Mesodermal cell (in vitro differentiated cells): ENCODE results near the gene ZNF175.

Source experiments
- H3K27ac ChIP-seq: 2 replicates; pipeline ENCODE4 v1.7.0; 2013; ENCODE audit warnings: mild to moderate bottlenecking, low read depth, low read length, moderate library complexity; ENCODE audit not compliant: severe bottlenecking
- H3K36me3 ChIP-seq: 2 replicates; pipeline ENCODE4 v1.7.1; 2013; ENCODE audit warnings: mild to moderate bottlenecking, low read length, moderate library complexity; ENCODE audit not compliant: control insufficient read depth, insufficient read depth
- H3K4me1 ChIP-seq: one replicate; pipeline ENCODE4 v1.7.1; 2013; ENCODE audit warnings: mild to moderate bottlenecking, low read length; ENCODE audit not compliant: insufficient read depth, control insufficient read depth, poor library complexity, severe bottlenecking
- H3K4me3 ChIP-seq: 2 replicates; pipeline ENCODE4 v1.7.0; 2013; ENCODE audit warnings: low read length, control low read depth, mild to moderate bottlenecking; ENCODE audit not compliant: insufficient read depth, poor library complexity, severe bottlenecking; ENCODE audit errors: extremely low read depth
- H3K9me3 ChIP-seq: 2 replicates; pipeline ENCODE4 v1.7.1; 2013; ENCODE audit warnings: mild to moderate bottlenecking, low read length, moderate library complexity; ENCODE audit not compliant: control insufficient read depth
- WGBS, 2 experiments: methylation state at CpG; one replicate each; pipeline ENCODE4 v1.1.5; 2013; ENCODE audit warnings: missing lambda C conversion rate in 2 of 2; ENCODE audit not compliant: insufficient coverage in 2 of 2; 5-methylcytosine and 5-hydroxymethylcytosine counted together

The ZNF175 gene

DNA sequence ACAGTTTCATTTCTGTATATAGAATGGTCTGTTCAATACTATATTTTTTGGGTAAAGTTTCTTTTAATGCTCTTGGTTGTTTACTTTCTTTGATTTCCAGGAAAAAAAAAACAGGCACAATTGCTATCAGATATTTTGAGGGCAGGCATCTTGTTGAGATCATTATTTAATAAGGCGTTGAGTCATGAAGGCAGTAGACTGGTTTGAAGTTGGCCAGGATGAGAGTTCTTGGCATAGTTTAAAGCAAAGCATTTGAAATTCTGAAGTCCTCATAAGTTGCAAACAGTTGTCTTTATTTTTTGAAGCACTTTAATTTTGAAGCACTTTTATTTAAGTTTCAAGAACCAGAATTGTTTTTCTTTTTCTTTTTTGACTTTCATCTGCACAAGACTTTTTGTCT lies 2.6 kb upstream of the ZNF175 start:
- no peak overlapping the region for H3K27ac ChIP-seq
- peaks cover 22% of the 10 kb centered on the region for H3K4me1 ChIP-seq
- WGBS, 2 experiments: 86 to 88% methylated on average over 1 of the region's 1 CpG
- H3K9me3 ChIP-seq: no peaks in the 10 kb centered on the region
- H3K36me3 ChIP-seq: peaks cover 10% of the 10 kb centered on the region
- H3K4me3 ChIP-seq: no peak overlapping the region

DNA sequence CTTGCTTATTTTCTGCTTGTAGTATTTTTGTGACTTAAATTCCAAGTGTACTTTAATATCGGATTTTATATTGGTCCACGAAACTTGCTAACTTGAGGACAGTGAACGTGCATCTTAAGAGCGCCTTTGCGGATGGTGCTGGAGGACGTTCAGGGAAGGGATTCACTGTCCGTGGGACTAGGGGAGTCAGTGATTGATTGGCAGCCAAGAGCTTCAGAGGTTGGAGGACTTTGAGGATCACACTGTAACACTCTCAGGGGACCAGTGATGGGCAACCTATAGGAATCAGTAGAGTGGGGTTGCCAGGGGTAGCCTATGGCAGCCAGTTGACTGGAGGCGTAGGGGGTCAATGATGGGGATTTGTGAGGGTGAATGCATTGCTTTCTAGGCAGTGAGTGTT lies 516 bp downstream of the ZNF175 start:
- Histone ChIP-seq H3K9me3 (no peaks in the 10 kb centered on the region), H3K36me3 (peaks cover 38% of the 10 kb centered on the region), H3K4me1 (peaks cover 20% of the 10 kb centered on the region), H3K4me3 (peak overlapping the region; percentile 90), H3K27ac (peak overlapping the region; percentile 41)
- WGBS, 2 experiments: 12 to 16% methylated on average over 6 to 8 of the region's 8 CpGs

DNA sequence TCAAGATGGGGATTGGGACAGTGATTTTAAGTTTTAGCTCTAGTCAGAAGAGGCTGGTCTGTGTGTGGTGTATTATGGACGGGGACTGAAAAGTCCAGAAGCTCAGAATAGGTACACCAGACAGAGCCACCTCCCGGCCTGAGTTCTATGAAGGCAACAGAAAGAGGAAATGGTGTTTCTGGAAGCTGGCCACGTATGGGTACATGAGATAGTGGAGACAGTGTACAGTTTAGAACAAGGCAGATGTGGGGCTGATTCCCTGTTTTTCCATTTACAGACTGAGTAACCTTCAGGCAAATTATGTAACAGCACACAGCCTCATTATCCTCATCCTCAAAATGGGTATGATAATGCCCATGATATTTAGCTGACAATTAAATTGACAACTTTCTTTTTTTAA lies 1.3 kb downstream of the ZNF175 start:
- H3K4me3 ChIP-seq: peak overlapping the region; percentile 90
- peaks cover 18% of the 10 kb centered on the region for H3K4me1 ChIP-seq
- peaks cover 44% of the 10 kb centered on the region for H3K36me3 ChIP-seq
- H3K27ac ChIP-seq: no peak overlapping the region
- no peaks in the 10 kb centered on the region for H3K9me3 ChIP-seq
- WGBS, 2 experiments: 84 to 85% methylated on average over 3 of the region's 3 CpGs

DNA sequence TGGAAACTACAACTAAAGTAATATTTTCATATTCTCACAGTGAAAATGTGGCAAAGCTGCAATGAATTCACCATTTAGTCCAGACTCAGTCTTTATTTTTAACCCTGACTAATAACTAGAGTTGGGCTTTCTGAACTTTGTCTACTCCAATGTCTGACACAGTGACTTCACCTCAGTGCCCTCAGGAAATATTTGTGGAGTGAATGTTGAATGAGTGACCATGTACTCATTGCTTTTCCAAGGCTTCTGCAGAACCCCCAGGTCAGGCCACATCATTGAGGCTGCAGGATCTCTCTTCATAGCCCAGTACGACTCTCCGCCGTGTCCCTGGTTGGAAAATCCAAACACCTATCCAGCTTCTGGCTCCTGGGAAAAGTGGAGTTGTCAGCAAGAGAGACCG lies 1.8 kb downstream of the ZNF175 start:
- peaks cover 18% of the 10 kb centered on the region for H3K4me1 ChIP-seq
- H3K9me3 ChIP-seq: no peaks in the 10 kb centered on the region
- WGBS, 2 experiments: 100% methylated on average over 3 of the region's 4 CpGs
- H3K36me3 ChIP-seq: peaks cover 49% of the 10 kb centered on the region
- H3K4me3 ChIP-seq: peak overlapping the region; percentile 90
- no peak overlapping the region for H3K27ac ChIP-seq

DNA sequence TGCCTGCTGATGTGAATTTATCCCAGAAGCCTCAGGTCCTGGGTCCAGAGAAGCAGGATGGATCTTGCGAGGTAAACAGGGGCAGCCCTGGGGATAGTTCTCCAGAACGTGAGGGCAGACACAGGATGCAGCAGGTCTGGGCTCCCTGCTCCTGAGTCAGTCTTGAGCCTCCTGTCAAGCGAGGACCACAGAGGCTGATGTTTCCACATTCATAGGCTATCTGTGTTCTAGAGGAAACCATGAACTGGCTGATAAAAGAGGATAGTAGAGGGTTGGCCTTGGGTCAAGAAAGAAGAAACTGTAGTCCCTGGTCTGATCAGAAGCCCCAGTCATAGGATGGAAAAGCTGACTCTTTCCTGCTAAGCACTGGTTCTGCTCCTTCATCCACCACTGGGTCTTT lies 2.2 kb downstream of the ZNF175 start:
- 81 to 92% methylated on average over 3 of the region's 3 CpGs for WGBS, 2 experiments
- H3K4me3 ChIP-seq: peak overlapping the region; percentile 90

DNA sequence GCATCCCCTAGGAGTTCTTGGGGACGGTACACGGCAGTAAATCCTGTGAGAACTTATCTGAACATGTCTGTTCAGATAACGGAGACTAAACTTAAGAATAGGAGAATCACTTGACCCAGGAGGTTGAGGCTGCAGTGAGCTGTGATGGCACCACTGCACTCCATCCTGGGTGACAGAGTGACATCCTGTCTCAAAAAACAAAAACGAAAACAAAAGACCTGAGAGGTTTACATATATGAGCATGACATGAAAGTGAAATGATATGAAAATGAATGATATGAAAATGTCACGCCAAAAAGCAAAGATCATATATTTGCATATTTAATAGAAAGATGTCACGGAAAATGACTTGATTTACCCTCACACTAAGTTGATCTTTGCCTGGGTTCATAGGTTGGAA lies 5.8 kb downstream of the ZNF175 start:
- Histone ChIP-seq H3K4me1 (peaks cover 18% of the 10 kb centered on the region), H3K27ac (no peak overlapping the region), H3K4me3 (no peak overlapping the region), H3K36me3 (peaks cover 87% of the 10 kb centered on the region), H3K9me3 (no peaks in the 10 kb centered on the region)
- 91 to 94% methylated on average over 3 to 4 of the region's 6 CpGs for WGBS, 2 experiments

More for the DNA sequence above, 2.2 kb downstream of the ZNF175 start:
- no peaks in the 10 kb centered on the region for H3K9me3 ChIP-seq
- H3K4me1 ChIP-seq: peaks cover 18% of the 10 kb centered on the region
- H3K36me3 ChIP-seq: peaks cover 53% of the 10 kb centered on the region
- no peak overlapping the region for H3K27ac ChIP-seq

DNA sequence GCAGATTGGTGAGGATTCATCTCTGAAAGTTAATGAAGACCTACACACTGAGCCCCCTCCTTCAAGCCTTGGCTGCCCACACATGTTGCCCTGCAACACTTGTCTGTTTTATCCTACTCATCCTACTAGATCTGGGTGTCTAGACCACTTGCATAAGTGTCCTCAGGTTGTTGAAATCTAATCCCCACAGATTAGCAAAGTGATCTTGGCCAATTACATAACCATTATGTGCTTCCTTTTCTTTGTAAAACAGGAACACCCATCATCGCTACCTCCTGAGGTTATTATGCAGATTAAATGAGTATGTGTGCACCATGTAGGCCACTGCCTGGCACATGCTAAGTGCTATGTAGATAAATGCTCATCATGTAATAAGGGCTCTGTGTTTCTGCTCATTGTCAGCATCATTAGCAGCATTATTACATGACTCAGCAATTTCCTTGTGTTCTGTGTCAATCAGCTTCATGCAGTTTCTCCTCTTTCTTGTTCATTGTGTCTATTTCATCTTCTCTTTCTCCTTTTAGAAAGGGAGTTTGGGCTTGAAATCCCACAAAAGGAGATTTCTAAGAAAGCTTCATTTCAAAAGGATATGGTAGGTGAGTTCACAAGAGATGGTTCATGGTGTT lies 15.1 kb downstream of the ZNF175 start:
- H3K27ac ChIP-seq: no peak overlapping the region
- H3K36me3 ChIP-seq: peaks cover 80% of the 10 kb centered on the region
- no peaks in the 10 kb centered on the region for H3K4me1 ChIP-seq
- H3K9me3 ChIP-seq: peaks cover 27% of the 10 kb centered on the region
- H3K4me3 ChIP-seq: no peak overlapping the region
- WGBS, 2 experiments: no CpG with 5 or more reads among the region's 1 CpG

DNA sequence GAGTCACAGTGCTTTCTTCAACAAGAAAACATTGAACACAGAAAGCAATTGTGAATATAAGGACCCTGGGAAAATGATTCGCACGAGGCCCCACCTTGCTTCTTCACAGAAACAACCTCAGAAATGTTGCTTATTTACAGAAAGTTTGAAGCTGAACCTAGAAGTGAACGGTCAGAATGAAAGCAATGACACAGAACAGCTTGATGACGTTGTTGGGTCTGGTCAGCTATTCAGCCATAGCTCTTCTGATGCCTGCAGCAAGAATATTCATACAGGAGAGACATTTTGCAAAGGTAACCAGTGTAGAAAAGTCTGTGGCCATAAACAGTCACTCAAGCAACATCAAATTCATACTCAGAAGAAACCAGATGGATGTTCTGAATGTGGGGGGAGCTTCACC lies 15.7 kb downstream of the ZNF175 start:
- Histone ChIP-seq H3K4me1 (no peaks in the 10 kb centered on the region), H3K4me3 (no peak overlapping the region), H3K36me3 (peaks cover 77% of the 10 kb centered on the region), H3K27ac (no peak overlapping the region), H3K9me3 (peaks cover 27% of the 10 kb centered on the region)
- WGBS, 2 experiments: 100% methylated on average over 2 to 4 of the region's 4 CpGs

DNA sequence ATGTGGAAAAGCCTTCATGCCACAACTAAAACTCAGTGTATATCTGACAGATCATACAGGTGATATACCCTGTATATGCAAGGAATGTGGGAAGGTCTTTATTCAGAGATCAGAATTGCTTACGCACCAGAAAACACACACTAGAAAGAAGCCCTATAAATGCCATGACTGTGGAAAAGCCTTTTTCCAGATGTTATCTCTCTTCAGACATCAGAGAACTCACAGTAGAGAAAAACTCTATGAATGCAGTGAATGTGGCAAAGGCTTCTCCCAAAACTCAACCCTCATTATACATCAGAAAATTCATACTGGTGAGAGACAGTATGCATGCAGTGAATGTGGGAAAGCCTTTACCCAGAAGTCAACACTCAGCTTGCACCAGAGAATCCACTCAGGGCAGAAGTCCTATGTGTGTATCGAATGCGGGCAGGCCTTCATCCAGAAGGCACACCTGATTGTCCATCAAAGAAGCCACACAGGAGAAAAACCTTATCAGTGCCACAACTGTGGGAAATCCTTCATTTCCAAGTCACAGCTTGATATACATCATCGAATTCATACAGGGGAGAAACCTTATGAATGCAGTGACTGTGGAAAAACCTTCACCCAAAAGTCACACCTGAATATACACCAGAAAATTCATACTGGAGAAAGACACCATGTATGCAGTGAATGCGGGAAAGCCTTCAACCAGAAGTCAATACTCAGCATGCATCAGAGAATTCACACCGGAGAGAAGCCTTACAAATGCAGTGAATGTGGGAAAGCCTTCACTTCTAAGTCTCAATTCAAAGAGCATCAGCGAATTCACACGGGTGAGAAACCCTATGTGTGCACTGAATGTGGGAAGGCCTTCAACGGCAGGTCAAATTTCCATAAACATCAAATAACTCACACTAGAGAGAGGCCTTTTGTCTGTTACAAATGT lies 16.4 kb downstream of the ZNF175 start:
- Histone ChIP-seq H3K36me3 (peaks cover 69% of the 10 kb centered on the region), H3K9me3 (peaks cover 27% of the 10 kb centered on the region), H3K27ac (no peak overlapping the region), H3K4me1 (no peaks in the 10 kb centered on the region), H3K4me3 (no peak overlapping the region)
- WGBS, 2 experiments: 93 to 95% methylated on average over 4 of the region's 9 CpGs

DNA sequence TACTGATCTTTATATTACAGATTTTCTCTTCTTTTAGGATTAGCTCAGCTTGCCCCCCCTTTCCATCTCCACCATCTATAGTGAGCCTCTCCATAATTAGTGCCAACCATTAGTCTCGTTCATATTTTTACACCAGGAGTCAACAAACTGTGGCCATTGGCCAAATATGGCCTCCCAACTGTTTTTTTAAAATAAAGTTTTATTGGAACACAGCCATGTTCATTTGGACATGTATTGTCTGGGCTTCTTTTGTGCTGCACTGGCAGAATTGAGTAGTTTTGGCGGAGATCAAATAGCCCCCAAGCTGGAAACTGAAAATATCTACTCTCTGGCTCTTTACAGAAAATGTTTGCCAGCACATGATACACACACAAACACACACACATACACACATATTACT lies 18.4 kb downstream of the ZNF175 start:
- Histone ChIP-seq H3K27ac (no peak overlapping the region), H3K9me3 (peaks cover 27% of the 10 kb centered on the region), H3K36me3 (peaks cover 50% of the 10 kb centered on the region), H3K4me3 (no peak overlapping the region), H3K4me1 (peaks cover 3% of the 10 kb centered on the region)
- WGBS, 2 experiments: 93 to 100% methylated on average over 2 of the region's 2 CpGs

DNA sequence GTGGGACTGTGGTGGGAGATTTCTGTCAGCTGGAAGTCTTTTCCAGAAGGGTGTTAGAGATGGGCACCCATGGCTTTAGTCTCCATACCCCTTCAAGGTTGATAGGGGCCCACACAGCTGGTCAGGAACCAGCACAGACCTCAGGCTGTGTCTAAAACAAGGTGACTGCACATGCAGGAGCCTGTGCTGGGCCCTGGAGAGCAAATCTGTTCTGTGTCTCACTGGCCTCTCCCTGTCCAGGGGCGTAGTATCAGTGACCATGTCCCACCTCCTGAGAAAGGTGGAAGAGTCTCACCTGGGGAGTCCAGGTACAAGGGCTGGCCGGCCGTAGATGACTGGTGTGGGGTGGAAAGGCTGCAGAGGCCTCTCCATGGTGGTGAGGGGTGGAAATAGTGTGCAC lies 19.4 kb downstream of the ZNF175 start:
- H3K27ac ChIP-seq: no peak overlapping the region
- H3K36me3 ChIP-seq: peaks cover 41% of the 10 kb centered on the region
- no peak overlapping the region for H3K4me3 ChIP-seq
- WGBS, 2 experiments: 98% methylated on average over 3 of the region's 3 CpGs; no CpG with 5 or more reads in 1 of the 2 experiments
- H3K4me1 ChIP-seq: peaks cover 3% of the 10 kb centered on the region
- H3K9me3 ChIP-seq: peaks cover 27% of the 10 kb centered on the region
